OCI-LY1 (cell line): ENCODE measurements around the gene TULP4.

Source experiments
- H2AFZ ChIP-seq: fragments of 200-600 bp; sonication (generic), shearing (Covaris generic); 2 replicates; pipeline ENCODE4 v1.6.0; 2014; ENCODE audit warnings: antibody characterized with exemption, mild to moderate bottlenecking, low read length
- H3F3A ChIP-seq: fragments of 200-600 bp; sonication (generic), shearing (Covaris generic); 2 replicates; pipeline ENCODE4 v1.6.0; 2014; ENCODE audit warnings: mild to moderate bottlenecking, antibody characterized with exemption, low read length, moderate library complexity; ENCODE audit not compliant: insufficient read depth
- H3K27ac ChIP-seq: fragments of 200-600 bp; sonication (generic); 2 replicates; pipeline ENCODE4 v1.5.1; 2014; ENCODE audit warnings: low read length, mixed run types, mild to moderate bottlenecking, low read depth; ENCODE audit not compliant: poor library complexity, severe bottlenecking
- H3K27me3 ChIP-seq: fragments of 200-600 bp; sonication (generic); 2 replicates; pipeline ENCODE4 v1.6.0; 2014; ENCODE audit warnings: antibody characterized with exemption, mild to moderate bottlenecking, low read length, moderate library complexity; ENCODE audit not compliant: insufficient read depth
- H3K36me3 ChIP-seq: fragments of 200-600 bp; sonication (generic); 2 replicates; pipeline ENCODE4 v1.6.1; 2014; ENCODE audit warnings: mild to moderate bottlenecking, antibody characterized with exemption, low read length, moderate library complexity, mixed read lengths; ENCODE audit not compliant: insufficient read depth
- H3K4me1 ChIP-seq: fragments of 200-600 bp; sonication (generic); 2 replicates; pipeline ENCODE4 v1.5.1; 2014; ENCODE audit warnings: mild to moderate bottlenecking, low read length, moderate library complexity; ENCODE audit not compliant: insufficient read depth, severe bottlenecking
- H3K4me2 ChIP-seq: fragments of 200-600 bp; sonication (generic), shearing (Covaris generic); 2 replicates; pipeline ENCODE4 v1.6.1; 2014; ENCODE audit warnings: low read length
- H3K4me3 ChIP-seq: fragments of 200-600 bp; sonication (generic); 2 replicates; pipeline ENCODE4 v1.5.1; 2014; ENCODE audit warnings: low read length, low read depth, mild to moderate bottlenecking, mixed read lengths; ENCODE audit not compliant: poor library complexity, severe bottlenecking
- H3K79me2 ChIP-seq: fragments of 200-600 bp; shearing (Covaris generic); 2 replicates; pipeline ENCODE4 v1.6.1; 2016; ENCODE audit warnings: mixed run types, low read length, mixed read lengths; ENCODE audit not compliant: insufficient read depth
- H3K9ac ChIP-seq: fragments of 200-600 bp; sonication (generic), shearing (Covaris generic); 2 replicates; pipeline ENCODE4 v1.6.1; 2014; ENCODE audit warnings: mild to moderate bottlenecking, low read length, mixed read lengths
- H3K9me2 ChIP-seq: fragments of 200-600 bp; sonication (generic), shearing (Covaris generic); 2 replicates; pipeline ENCODE4 v1.6.1; 2014; ENCODE audit warnings: low read depth, mild to moderate bottlenecking, low read length, mixed read lengths
- H3K9me3 ChIP-seq: fragments of 200-600 bp; shearing (Covaris generic); 2 replicates; pipeline ENCODE4 v1.6.1; 2014; ENCODE audit warnings: low read length, mixed read lengths
- H4K20me1 ChIP-seq: fragments of 200-600 bp; sonication (generic), shearing (Covaris generic); 2 replicates; pipeline ENCODE4 v1.6.0; 2016; ENCODE audit warnings: mild to moderate bottlenecking, low read length; ENCODE audit not compliant: insufficient read depth
- EZH2 ChIP-seq: fragments of 200-600 bp; sonication (generic), shearing (Covaris generic); IDR thresholded peaks from 2 replicates; pipeline ENCODE4 v1.8.0; 2017; ENCODE audit warnings: borderline replicate concordance, mixed run types, mild to moderate bottlenecking, antibody characterized with exemption, low read length, moderate library complexity, mixed read lengths
- TF ChIP-seq, protein P1 (sequence below): fragments of 200-600 bp; sonication (generic), shearing (Covaris generic); IDR thresholded peaks from 2 replicates; pipeline ENCODE4 v1.5.1; 2017; ENCODE audit warnings: mild to moderate bottlenecking, antibody characterized with exemption, low read length, moderate library complexity, mixed read lengths

Gene TULP4

DNA sequence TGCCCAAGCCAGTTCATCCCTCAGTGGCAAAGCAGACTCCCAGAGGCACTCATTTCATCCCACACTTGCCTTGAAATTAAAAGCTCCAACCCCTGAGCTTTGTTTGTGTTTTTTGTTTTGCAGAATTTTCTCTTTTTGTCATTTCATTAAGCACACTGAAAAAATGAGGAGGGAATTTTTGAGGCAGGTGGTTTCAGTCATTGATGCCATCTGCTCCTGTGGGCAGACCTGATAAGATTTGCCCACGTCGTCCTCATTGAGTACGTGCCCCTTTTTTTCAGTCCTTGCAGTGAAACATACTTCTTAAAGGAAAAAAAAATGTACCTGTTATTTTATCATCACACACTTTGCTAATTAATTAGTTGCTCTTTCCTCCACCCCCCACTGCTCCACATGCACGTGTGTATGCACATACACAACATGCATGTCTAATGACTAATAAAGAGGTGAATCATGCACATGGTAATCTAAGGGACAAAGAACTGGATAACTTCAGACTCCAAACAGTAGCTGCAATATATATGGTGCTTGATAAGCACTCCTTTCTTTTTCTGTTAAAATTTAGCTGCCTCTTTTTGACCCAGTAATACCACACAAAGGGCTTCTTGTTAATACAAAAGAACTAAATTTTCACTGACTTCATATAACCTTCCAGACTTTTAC, 145.5 kb downstream of the TULP4 start:
- Histone ChIP-seq H3K4me3 (no peak overlapping the region), H3K27ac (no peak overlapping the region), H3F3A (no peaks in the 10 kb centered on the region), H3K4me2 (no peak overlapping the region), H3K9me2 (no peaks in the 10 kb centered on the region), H3K79me2 (no peaks in the 10 kb centered on the region), H3K27me3 (no peaks in the 10 kb centered on the region), H3K4me1 (no peaks in the 10 kb centered on the region), H3K36me3 (peaks cover 48% of the 10 kb centered on the region), H2AFZ (no peak overlapping the region), H3K9me3 (no peaks in the 10 kb centered on the region), H4K20me1 (no peaks in the 10 kb centered on the region), H3K9ac (no peak overlapping the region)
- TF ChIP-seq, protein P1, sequence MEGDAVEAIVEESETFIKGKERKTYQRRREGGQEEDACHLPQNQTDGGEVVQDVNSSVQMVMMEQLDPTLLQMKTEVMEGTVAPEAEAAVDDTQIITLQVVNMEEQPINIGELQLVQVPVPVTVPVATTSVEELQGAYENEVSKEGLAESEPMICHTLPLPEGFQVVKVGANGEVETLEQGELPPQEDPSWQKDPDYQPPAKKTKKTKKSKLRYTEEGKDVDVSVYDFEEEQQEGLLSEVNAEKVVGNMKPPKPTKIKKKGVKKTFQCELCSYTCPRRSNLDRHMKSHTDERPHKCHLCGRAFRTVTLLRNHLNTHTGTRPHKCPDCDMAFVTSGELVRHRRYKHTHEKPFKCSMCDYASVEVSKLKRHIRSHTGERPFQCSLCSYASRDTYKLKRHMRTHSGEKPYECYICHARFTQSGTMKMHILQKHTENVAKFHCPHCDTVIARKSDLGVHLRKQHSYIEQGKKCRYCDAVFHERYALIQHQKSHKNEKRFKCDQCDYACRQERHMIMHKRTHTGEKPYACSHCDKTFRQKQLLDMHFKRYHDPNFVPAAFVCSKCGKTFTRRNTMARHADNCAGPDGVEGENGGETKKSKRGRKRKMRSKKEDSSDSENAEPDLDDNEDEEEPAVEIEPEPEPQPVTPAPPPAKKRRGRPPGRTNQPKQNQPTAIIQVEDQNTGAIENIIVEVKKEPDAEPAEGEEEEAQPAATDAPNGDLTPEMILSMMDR, result no peak

DNA sequence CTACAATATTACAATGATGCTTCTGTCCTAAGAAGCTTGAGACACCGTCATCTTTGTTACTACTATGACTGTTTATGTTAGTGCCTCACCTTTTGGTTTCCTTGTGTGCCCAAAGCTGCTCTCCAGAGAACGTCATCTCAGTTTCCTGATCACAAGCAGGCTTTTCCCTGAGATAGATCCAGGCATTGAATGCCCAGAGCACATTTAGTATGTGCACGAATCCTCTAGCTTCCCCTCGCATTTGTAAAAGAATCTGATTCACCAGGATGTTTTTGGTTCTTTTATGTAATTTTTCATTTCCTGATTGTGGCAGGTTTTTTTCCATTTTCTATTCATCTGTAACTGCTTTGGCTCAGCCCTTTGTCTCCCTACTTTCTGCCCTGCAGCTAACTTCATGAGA, 147.5 kb downstream of the TULP4 start:
- peaks cover 62% of the 10 kb centered on the region for H3K36me3 ChIP-seq
- no peak overlapping the region for H3K27ac ChIP-seq

DNA sequence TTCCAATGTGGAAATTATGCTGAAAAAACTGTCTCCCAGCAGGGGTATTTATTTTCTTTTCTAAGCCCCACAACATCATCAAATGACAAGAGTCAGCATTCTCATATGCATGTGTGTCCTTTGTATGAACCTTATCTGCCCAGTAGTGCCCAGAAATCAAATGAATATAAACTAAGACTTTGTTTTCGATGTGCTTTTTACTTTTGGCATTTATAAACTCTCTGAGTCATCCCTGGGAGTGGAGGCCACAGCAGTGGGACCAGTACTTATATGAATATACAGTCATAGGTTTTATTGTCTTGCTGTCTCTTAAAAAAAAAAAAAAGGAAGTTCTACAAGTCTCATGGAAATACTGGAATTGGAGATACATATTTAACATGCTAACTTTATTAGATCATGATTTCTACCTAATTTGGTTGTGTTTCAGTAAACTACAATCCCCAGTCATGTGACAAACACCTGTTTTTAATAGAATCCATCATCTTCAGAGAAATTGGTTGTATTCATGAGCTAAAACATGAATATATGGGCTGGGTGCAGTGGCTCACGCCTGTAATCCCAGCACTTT, 148.4 kb downstream of the TULP4 start:
- no peak overlapping the region for H3K9ac ChIP-seq
- H2AFZ ChIP-seq, result no peak overlapping the region
- H3K4me1 ChIP-seq, result no peaks in the 10 kb centered on the region
- H3K27me3 ChIP-seq, result no peaks in the 10 kb centered on the region
- H3K36me3 ChIP-seq, result peaks cover 70% of the 10 kb centered on the region
- no peaks in the 10 kb centered on the region for H3K9me2 ChIP-seq
- H3K4me2 ChIP-seq, result no peak overlapping the region
- TF ChIP-seq, protein P1, result no peak
- no peak for TF ChIP-seq EZH2
- H3K4me3 ChIP-seq, result no peak overlapping the region
- H3F3A ChIP-seq, result no peaks in the 10 kb centered on the region
- H3K9me3 ChIP-seq, result no peaks in the 10 kb centered on the region
- no peaks in the 10 kb centered on the region for H3K79me2 ChIP-seq
- H4K20me1 ChIP-seq, result no peaks in the 10 kb centered on the region
- H3K27ac ChIP-seq, result no peak overlapping the region

More for the DNA sequence above, 147.5 kb downstream of the TULP4 start:
- Histone ChIP-seq H3K4me3 (no peak overlapping the region), H3K9me2 (no peaks in the 10 kb centered on the region), H3K4me2 (no peak overlapping the region), H3K27me3 (no peaks in the 10 kb centered on the region), H2AFZ (no peak overlapping the region), H4K20me1 (no peaks in the 10 kb centered on the region), H3K79me2 (no peaks in the 10 kb centered on the region), H3K4me1 (no peaks in the 10 kb centered on the region), H3K9ac (no peak overlapping the region), H3F3A (no peaks in the 10 kb centered on the region), H3K9me3 (no peaks in the 10 kb centered on the region)
- TF ChIP-seq, protein P1, result no peak
- TF ChIP-seq EZH2, result no peak
